Uterus (tissue), 4 donors: ENCODE measurements around the gene POLR3C. TPM values are rescaled to one million over a fixed set of nuclear protein-coding genes. Genes with fewer than 3 reads are reported as not detected.

Source experiments
- DNase-seq, 2 donors: peaks; one replicate each; pipeline ENCODE4 v3.0.0-alpha.2; 2019 to 2020
- H3K27ac ChIP-seq, 2 donors: fragments of 200-600 bp; sonication (generic); 1 replicate in 1 of 2; 2 replicates in 1 of 2; pipeline ENCODE4 v1.5.1; 2016 to 2018
- H3K27me3 ChIP-seq, 2 donors: fragments of 200-600 bp; sonication (generic); one replicate each; pipeline ENCODE4 v1.5.1; 2018 to 2019; ENCODE audit warnings: control low read depth in 1 of 2
- H3K36me3 ChIP-seq, 2 donors: fragments of 200-600 bp; sonication (generic); one replicate each; pipeline ENCODE4 v1.5.1; 2019; ENCODE audit warnings: control low read depth in 1 of 2
- H3K4me1 ChIP-seq, 2 donors: fragments of 200-600 bp; sonication (generic); one replicate each; pipeline ENCODE4 v1.5.1; 2018 to 2019; ENCODE audit warnings: control low read depth in 1 of 2
- H3K4me3 ChIP-seq, 2 donors: fragments of 200-600 bp; sonication (generic); 1 replicate in 1 of 2; 2 replicates in 1 of 2; pipeline ENCODE4 v1.5.1; 2018 to 2019; ENCODE audit warnings: mild to moderate bottlenecking in 1 of 2
- H3K9me3 ChIP-seq, 2 donors: fragments of 200-600 bp; sonication (generic); one replicate each; pipeline ENCODE4 v1.5.1; 2019; ENCODE audit warnings: control low read depth in 1 of 2
- CTCF ChIP-seq, 4 experiments: fragments of 200-600 bp in 2 of 4; fragments of 450-650 bp in 2 of 4; sonication (generic) in 2 of 4; IDR thresholded peaks; one replicate each; pipeline ENCODE4 v1.5.1; 2016 to 2019; ENCODE audit warnings: antibody characterized with exemption in 4 of 4, mild to moderate bottlenecking in 2 of 4, moderate library complexity in 1 of 4
- POLR2A ChIP-seq, 2 donors: fragments of 450-650 bp; IDR thresholded peaks; one replicate each; pipeline ENCODE4 v1.6.1; 2016; ENCODE audit warnings: antibody characterized with exemption in 2 of 2, mild to moderate bottlenecking in 1 of 2, moderate library complexity in 1 of 2
- intact Hi-C: fragments of 100-400 bp; cut with DNase I; formaldehyde crosslinking; loops from one replicate; pipeline ENCODE4 v1.15.1; 2023; ENCODE audit warnings: low total_unique reads
- microRNA-seq: library from miRNA; unstranded; fragments of <30 nt; microRNA quantifications from one replicate; pipeline ENCODE4, GENCODE V29; 2016; ENCODE audit warnings: borderline microRNAs expressed, borderline replicate concordance
- small RNA-seq: library from RNA; depleted of rRNA; stranded (forward); fragments of <200 nt; gene quantifications from one replicate; pipeline ENCODE3, GENCODE V24; 2016
- total RNA-seq, 4 donors: library from RNA; depleted of rRNA in 3 of 4; stranded (reverse); fragments of >200 nt in 3 of 4; gene quantifications; one replicate each; pipeline versions ENCODE4 v1.1.0 to v1.2.4, GENCODE V29; 2014 to 2023
- donor health status: DM: yes; HTN: yes; CAD: no.

POLR3C gene
- total RNA-seq, 4 donors from 2014 or later, result 36.0 to 49.2 (median 42.2) TPM

- Histone ChIP-seq H3K27me3 (no peaks in the 10 kb centered on the region), H3K27ac (peak overlapping the region; percentile 95 to 96), H3K36me3 (no peaks in the 10 kb centered on the region), H3K4me3 (peak overlapping the region; percentile 2 to 13), H3K9me3 (no peaks in the 10 kb centered on the region), H3K4me1 (peaks cover 5 to 8% of the 10 kb centered on the region in 2 donors)
- TF ChIP-seq CTCF (IDR thresholded peaks at IDR 0.05), result peak; percentile 91 to 98 (median 98)
- peak; percentile 32 to 59 for TF ChIP-seq POLR2A (IDR thresholded peaks at IDR 0.05)
- peak; percentile 95 to 99 for DNase-seq
- intact Hi-C loops, result loop anchor here (10.0 kb wide), 1 partner anchor 123 kb away; no protein-coding TSS in a partner anchor
Observed at GRCh38 chr1:145891587-145892485, 67.8 kb downstream of the POLR3C start.

GRCh38 chr1:145892486-145893087, 68.6 kb downstream of the POLR3C start:
- H3K27me3 ChIP-seq, result no peaks in the 10 kb centered on the region
- peaks cover 5 to 8% of the 10 kb centered on the region in 2 donors for H3K4me1 ChIP-seq
- no peak for TF ChIP-seq CTCF (IDR thresholded peaks at IDR 0.05)
- TF ChIP-seq POLR2A (IDR thresholded peaks at IDR 0.05), result no peak
- H3K36me3 ChIP-seq, result no peaks in the 10 kb centered on the region
- peak; percentile 34 to 67 for DNase-seq
- peak overlapping the region; percentile 95 to 96 for H3K27ac ChIP-seq
- intact Hi-C loops, result loop anchor here (10.0 kb wide), 1 partner anchor 122 kb away; no protein-coding TSS in a partner anchor
- H3K9me3 ChIP-seq, result no peaks in the 10 kb centered on the region
- no peak overlapping the region for H3K4me3 ChIP-seq

GRCh38 chr1:145893306-145894055, 69.5 kb downstream of the POLR3C start:
- intact Hi-C loops, result loop anchor here (10.0 kb wide), 1 partner anchor 121 kb away; no protein-coding TSS in a partner anchor
- Histone ChIP-seq H3K36me3 (no peaks in the 10 kb centered on the region), H3K27ac (peak overlapping the region; percentile 95 to 96)

More at GRCh38 chr1:145893306-145894055, 69.5 kb downstream of the POLR3C start:
- H3K9me3 ChIP-seq, result no peaks in the 10 kb centered on the region
- no peak for DNase-seq
- H3K27me3 ChIP-seq, result no peaks in the 10 kb centered on the region
- TF ChIP-seq POLR2A (IDR thresholded peaks at IDR 0.05) (no peak), CTCF (IDR thresholded peaks at IDR 0.05) (no peak)
- H3K4me1 ChIP-seq, result peaks cover 5 to 8% of the 10 kb centered on the region in 2 donors
- no peak overlapping the region for H3K4me3 ChIP-seq

Small RNA genes lying within 50 kb of the gene (microRNA-seq; reads per million reads assigned to microRNA genes)
- gene MIR6736, result not detected

Small RNA genes lying within 50 kb of the gene (small RNA-seq; reads per million reads assigned to genes)
- not detected for gene MIR6736

Other genes starting within 250 kb of the POLR3C start
- 10 to 100 TPM; 19.0 to 71.8 (median 31.9) TPM for gene GPR89A, start 216.2 kb upstream of the POLR3C start, total RNA-seq
- under 1 TPM in 1 of 4 donors, not detected in 3; 0.35 TPM for gene PDZK1, start 116.8 kb upstream of the POLR3C start, total RNA-seq
- under 1 TPM in 1 of 4 donors, not detected in 3; 0.55 TPM for gene CD160, start 104.7 kb upstream of the POLR3C start, total RNA-seq
- gene RNF115, start 105 bp upstream of the POLR3C start, total RNA-seq, result 10 to 100 TPM; 18.8 to 33.4 (median 27.8) TPM
- gene NUDT17, start 21.4 kb downstream of the POLR3C start, total RNA-seq, result 1 to 10 TPM in 3 of 4 donors, not detected in 1; 2.5 to 5.6 (median 4.7) TPM
- 10 to 100 TPM; 10.2 to 88.6 (median 24.5) TPM for gene PIAS3, start 34.9 kb downstream of the POLR3C start, total RNA-seq
- gene ANKRD35, start 61.7 kb downstream of the POLR3C start, total RNA-seq, result 1 to 10 TPM in 3 of 4 donors, under 1 TPM in 1; 0.77 to 8.8 (median 5.4) TPM
- 10 to 100 TPM in 1 of 4 donors, 1 to 10 TPM in 3; 2.7 to 19.9 (median 4.0) TPM for gene ITGA10, start 85.8 kb downstream of the POLR3C start, total RNA-seq
- gene PEX11B, start 94.5 kb downstream of the POLR3C start, total RNA-seq, result 10 to 100 TPM; 26.1 to 46.3 (median 36.0) TPM
- gene RBM8A, start 103.3 kb downstream of the POLR3C start, total RNA-seq, result 100 to 1,000 TPM; 118 to 226 (median 146) TPM
- gene LIX1L, start 133.8 kb downstream of the POLR3C start, total RNA-seq, result 10 to 100 TPM; 12.3 to 69.0 (median 32.2) TPM
- gene ANKRD34A, start 140.4 kb downstream of the POLR3C start, total RNA-seq, result 1 to 10 TPM in 1 of 4 donors, under 1 TPM in 3; 0.26 to 5.0 (median 0.61) TPM
- gene POLR3GL, start 140.5 kb downstream of the POLR3C start, total RNA-seq, result 10 to 100 TPM in 2 of 4 donors, 1 to 10 TPM in 2; 3.3 to 28.1 (median 8.6) TPM
- gene TXNIP, start 172.4 kb downstream of the POLR3C start, total RNA-seq, result 1,000 to 10,000 TPM in 3 of 4 donors, 100 to 1,000 TPM in 1; 731 to 1,940 (median 1,478) TPM
- gene HJV, start 197.5 kb downstream of the POLR3C start, total RNA-seq, result not detected